Stomach (tissue), 9 donors: ENCODE results near the gene MYCBP2. TPM values are rescaled to one million over a fixed set of nuclear protein-coding genes. Genes with fewer than 3 reads are reported as not detected.

ENCODE experiments used
- DNase-seq, 2 donors: peaks; one replicate each; pipeline versions ENCODE4 v3.0.0 to v3.0.0-alpha.2; 2013 to 2019
- H3K27ac ChIP-seq, 5 donors: fragments of 200-600 bp in 4 of 5; sonication (generic) in 4 of 5; one replicate each; pipeline ENCODE4 v1.5.1; 2013 to 2019; ENCODE audit warnings: mild to moderate bottlenecking in 1 of 5, moderate library complexity in 1 of 5
- H3K27me3 ChIP-seq, 3 donors: fragments of 200-600 bp; sonication (generic); one replicate each; pipeline ENCODE4 v1.5.1; 2017 to 2019; ENCODE audit warnings: mixed run types in 1 of 3
- H3K36me3 ChIP-seq, 4 donors: fragments of 200-600 bp; sonication (generic); 1 replicate in 3 of 4; 2 replicates in 1 of 4; pipeline ENCODE4 v1.5.1; 2016 to 2019
- H3K4me1 ChIP-seq, 4 donors: fragments of 200-600 bp; sonication (generic); one replicate each; pipeline ENCODE4 v1.5.1; 2016 to 2019
- H3K4me3 ChIP-seq, 4 donors: fragments of 200-600 bp; sonication (generic) in 3 of 4; one replicate each; pipeline ENCODE4 v1.5.1; 2016 to 2019; ENCODE audit warnings: mild to moderate bottlenecking in 1 of 4
- H3K9me3 ChIP-seq, 4 donors: fragments of 200-600 bp; sonication (generic); one replicate each; pipeline ENCODE4 v1.5.1; 2016 to 2019
- CTCF ChIP-seq, 7 experiments: fragments of 450-650 bp in 4 of 7; fragments of 200-600 bp in 3 of 7; sonication (generic) in 3 of 7; IDR thresholded peaks; one replicate each; pipeline ENCODE4 v1.5.1; 2016 to 2019; ENCODE audit warnings: antibody characterized with exemption in 7 of 7, control low read depth in 2 of 7, mild to moderate bottlenecking in 1 of 7
- EP300 ChIP-seq: sonication (generic); formaldehyde crosslinking; IDR thresholded peaks from one replicate; pipeline ENCODE4 v1.6.1; 2017; ENCODE audit warnings: antibody characterized with exemption
- POLR2A ChIP-seq, 4 donors: fragments of 450-650 bp; IDR thresholded peaks; one replicate each; pipeline ENCODE4 v1.6.1; 2016; ENCODE audit warnings: antibody characterized with exemption in 4 of 4, control low read depth in 2 of 4, mild to moderate bottlenecking in 1 of 4, moderate library complexity in 1 of 4
- POLR2AphosphoS5 ChIP-seq, 3 donors: sonication (generic); formaldehyde crosslinking; IDR thresholded peaks; one replicate each; pipeline ENCODE4 v1.6.1; 2016; ENCODE audit warnings: antibody characterized with exemption in 3 of 3
- WGBS, 5 donors: extraction: QIAGEN DNeasy Blood & Tissue Kit in 3 of 5; methylation state at CpG; one replicate each; pipeline versions ENCODE4 v1.1.5 to v1.1.7; 2013 to 2018; 5-methylcytosine and 5-hydroxymethylcytosine counted together
- intact Hi-C: fragments of 100-400 bp; cut with DNase I; formaldehyde crosslinking; loops from one replicate; pipeline ENCODE4 v1.15.1; 2023; ENCODE audit warnings: low total_unique reads
- polyA plus RNA-seq, 3 donors: library from polyadenylated mRNA; stranded (reverse); fragments of 200-250 nt; gene quantifications; one replicate each; pipeline ENCODE4 v1.2.3, GENCODE V29; 2013
- total RNA-seq, 5 donors: library from RNA; depleted of rRNA; stranded (reverse); fragments of >200 nt; gene quantifications; one replicate each; pipeline versions ENCODE4 v1.1.0 to v1.2.3, GENCODE V29; 2014 to 2016
- donor health status: healthy with polysubstance abuse.
- donor health status: Bipolar disorder and iron deficiency.
- donor health status: healthy.

MYCBP2 gene
- total and polyA plus RNA-seq, 8 donors = 15.6 to 194 (median 70.4) TPM

GRCh38 chr13:77084755-77085154, 242.1 kb downstream of the MYCBP2 start:
- 95 to 99% (median 98%) methylated on average over 2 of the region's 2 CpGs for WGBS, 5 donors
- Histone ChIP-seq H3K9me3 (no peaks in the 10 kb centered on the region), H3K4me1 (no peaks in the 10 kb centered on the region), H3K27ac (no peak overlapping the region), H3K4me3 (no peak overlapping the region), H3K36me3 (peaks cover 35 to 80% (median 79%) of the 10 kb centered on the region in 4 donors), H3K27me3 (no peaks in the 10 kb centered on the region)
- intact Hi-C loops = no loop called here
- no peak for TF ChIP-seq CTCF (IDR thresholded peaks at IDR 0.05)
- TF ChIP-seq POLR2AphosphoS5 (IDR thresholded peaks at IDR 0.05) = no peak
- TF ChIP-seq POLR2A (IDR thresholded peaks at IDR 0.05) = no peak
- TF ChIP-seq EP300 = no peak
- DNase-seq = no peak

- no peaks in the 10 kb centered on the region for H3K27me3 ChIP-seq
- TF ChIP-seq EP300 (no peak), CTCF (IDR thresholded peaks at IDR 0.05) (no peak), POLR2A (IDR thresholded peaks at IDR 0.05) (no peak), POLR2AphosphoS5 (IDR thresholded peaks at IDR 0.05) (no peak)
- no peak overlapping the region for H3K27ac ChIP-seq
- intact Hi-C loops = no loop called here
- DNase-seq = no peak
- H3K4me3 ChIP-seq = no peak overlapping the region
- peaks cover 32 to 100% (median 99%) of the 10 kb centered on the region in 4 donors for H3K36me3 ChIP-seq
- no peaks in the 10 kb centered on the region for H3K9me3 ChIP-seq
- H3K4me1 ChIP-seq = no peaks in the 10 kb centered on the region
Measured at GRCh38 chr13:77079902-77080413, 246.9 kb downstream of the MYCBP2 start.

GRCh38 chr13:77067519-77067918, 259.4 kb downstream of the MYCBP2 start:
- Histone ChIP-seq H3K27ac (no peak overlapping the region), H3K4me3 (no peak overlapping the region), H3K4me1 (no peaks in the 10 kb centered on the region), H3K9me3 (no peaks in the 10 kb centered on the region), H3K27me3 (no peaks in the 10 kb centered on the region), H3K36me3 (peaks cover 20 to 81% (median 76%) of the 10 kb centered on the region in 4 donors)
- 94 to 98% (median 95%) methylated on average over 2 of the region's 2 CpGs for WGBS, 5 donors
- intact Hi-C loops = no loop called here
- no peak for DNase-seq
- TF ChIP-seq CTCF (IDR thresholded peaks at IDR 0.05) (no peak), EP300 (no peak), POLR2AphosphoS5 (IDR thresholded peaks at IDR 0.05) (no peak), POLR2A (IDR thresholded peaks at IDR 0.05) (no peak)

GRCh38 chr13:77065461-77066147, 261.3 kb downstream of the MYCBP2 start:
- no peak for DNase-seq
- intact Hi-C loops = no loop called here
- H3K27me3 ChIP-seq = no peaks in the 10 kb centered on the region
- H3K36me3 ChIP-seq = peaks cover 23 to 97% (median 95%) of the 10 kb centered on the region in 4 donors
- TF ChIP-seq POLR2AphosphoS5 (IDR thresholded peaks at IDR 0.05) (no peak), POLR2A (IDR thresholded peaks at IDR 0.05) (no peak), CTCF (IDR thresholded peaks at IDR 0.05) (no peak), EP300 (no peak)
- H3K4me1 ChIP-seq = no peaks in the 10 kb centered on the region
- no peak overlapping the region for H3K27ac ChIP-seq
- no peaks in the 10 kb centered on the region for H3K9me3 ChIP-seq
- 73 to 83% (median 77%) methylated on average over 5 of the region's 5 CpGs for WGBS, 5 donors
- H3K4me3 ChIP-seq = no peak overlapping the region
